WTC11 (cell line): Measurements from ENCODE around the gene RPS6KA4. TPM values are rescaled to one million over a fixed set of nuclear protein-coding genes. Genes with fewer than 3 reads are reported as not detected.
A peak's percentile ranks its signal among the peaks of the same experiment; 100 is the strongest.

Experiments
- ATAC-seq: fragments of 200-7000 bp; cut with Tn5 transposase; 2 replicates; pipeline ENCODE4 v1.10.0; 2021; ENCODE audit warnings: mild to moderate bottlenecking, moderate library complexity
- CTCF ChIA-PET: fragments of 300-600 bp; sonication (Branson Sonifier 250); formaldehyde crosslinking; loops from one replicate; lab custom pipeline; 2021; ENCODE audit warnings: antibody characterized with exemption; lab: Charles Lee
- POLR2A ChIA-PET: fragments of 350-600 bp; sonication (Branson Sonifier 250); formaldehyde crosslinking; loops from one replicate; lab custom pipeline; 2021; ENCODE audit warnings: antibody characterized with exemption; lab: Charles Lee
- DNase-seq: peaks from one replicate; pipeline ENCODE4 v3.0.0; 2021; ENCODE audit warnings: low spot score
- H3K27ac Mint-ChIP-seq: 2 replicates; pipeline ENCODE4 v1.8.0; 2021; ENCODE audit warnings: mixed read lengths
- H3K27me3 Mint-ChIP-seq: 2 replicates; pipeline ENCODE4 v1.8.0; 2021; ENCODE audit warnings: low read depth, mild to moderate bottlenecking, moderate library complexity, mixed read lengths
- H3K36me3 Mint-ChIP-seq: 2 replicates; pipeline ENCODE4 v1.8.0; 2021; ENCODE audit warnings: mixed read lengths
- H3K4me1 Mint-ChIP-seq: 2 replicates; pipeline ENCODE4 v1.8.0; 2022; ENCODE audit warnings: mixed read lengths
- H3K4me3 Mint-ChIP-seq: 2 replicates; pipeline ENCODE4 v1.8.0; 2021; ENCODE audit warnings: mild to moderate bottlenecking, moderate library complexity, mixed read lengths
- H3K9me3 Mint-ChIP-seq: 2 replicates; pipeline ENCODE4 v1.8.0; 2021; ENCODE audit warnings: mixed read lengths
- ARID4B ChIP-seq: sonication (generic); formaldehyde crosslinking; IDR thresholded peaks from 2 replicates; pipeline ENCODE4 v1.8.0; 2023; ENCODE audit warnings: missing genetic modification reagents, mild to moderate bottlenecking, borderline replicate concordance
- E2F1 ChIP-seq: sonication (generic); formaldehyde crosslinking; IDR thresholded peaks from 2 replicates; pipeline ENCODE4 v1.8.0; 2022; ENCODE audit warnings: mild to moderate bottlenecking, missing genetic modification reagents
- EMX1 ChIP-seq: fragments of 250-450 bp; sonication (Bioruptor Pico); IDR thresholded peaks from 2 replicates; pipeline ENCODE4 v1.8.0; 2021; ENCODE audit warnings: mild to moderate bottlenecking
- IRF1 ChIP-seq: sonication (generic); formaldehyde crosslinking; IDR thresholded peaks from 2 replicates; pipeline ENCODE4 v1.8.0; 2023; ENCODE audit warnings: missing genetic modification reagents
- MYBL2 ChIP-seq: sonication (generic); formaldehyde crosslinking; IDR thresholded peaks from 2 replicates; pipeline ENCODE4 v1.8.1; 2023; ENCODE audit warnings: mild to moderate bottlenecking, moderate library complexity, missing genetic modification reagents
- NFE2L1 ChIP-seq: sonication (generic); formaldehyde crosslinking; IDR thresholded peaks from 2 replicates; pipeline ENCODE4 v1.8.1; 2023; ENCODE audit warnings: missing genetic modification reagents
- NR1H2 ChIP-seq: sonication (generic); formaldehyde crosslinking; IDR thresholded peaks from 2 replicates; pipeline ENCODE4 v1.9.0; 2021; ENCODE audit warnings: mild to moderate bottlenecking, moderate library complexity, missing genetic modification reagents
- OVOL2 ChIP-seq: fragments of 250-450 bp; sonication (Bioruptor Pico); IDR thresholded peaks from 2 replicates; pipeline ENCODE4 v1.9.0; 2021; ENCODE audit warnings: mild to moderate bottlenecking, borderline replicate concordance
- PRDM15 ChIP-seq: sonication (generic); formaldehyde crosslinking; IDR thresholded peaks from 2 replicates; pipeline ENCODE4 v1.8.0; 2022; ENCODE audit warnings: missing genetic modification reagents
- PRRX2 ChIP-seq: fragments of 250-450 bp; sonication (Bioruptor Pico); IDR thresholded peaks from 2 replicates; pipeline ENCODE4 v1.8.0; 2021; ENCODE audit warnings: mild to moderate bottlenecking
- RELA ChIP-seq: sonication (generic); formaldehyde crosslinking; IDR thresholded peaks from 2 replicates; pipeline ENCODE4 v1.8.1; 2022; ENCODE audit warnings: missing genetic modification reagents, mild to moderate bottlenecking, borderline replicate concordance
- TCF7 ChIP-seq: sonication (generic); formaldehyde crosslinking; IDR thresholded peaks from 2 replicates; pipeline ENCODE4 v1.8.0; 2022; ENCODE audit warnings: mild to moderate bottlenecking, low read depth, missing genetic modification reagents, moderate library complexity
- USF2 ChIP-seq: sonication (generic); formaldehyde crosslinking; IDR thresholded peaks from 2 replicates; pipeline ENCODE4 v1.8.1; 2023; ENCODE audit warnings: mild to moderate bottlenecking, missing genetic modification reagents, moderate library complexity
- ZNF423 ChIP-seq: fragments of 250-450 bp; sonication (Bioruptor Pico); IDR thresholded peaks from 2 replicates; pipeline ENCODE4 v2.1.2; 2022; ENCODE audit warnings: mild to moderate bottlenecking, moderate library complexity
- ZNF532 ChIP-seq: fragments of 250-450 bp; sonication (Bioruptor Pico); IDR thresholded peaks from 2 replicates; pipeline ENCODE4 v1.9.0; 2021; ENCODE audit warnings: mild to moderate bottlenecking, borderline replicate concordance
- total RNA-seq: library from RNA; stranded (reverse); gene quantifications from 3 replicates; pipeline ENCODE4 v1.2.3, GENCODE V29; 2021

RPS6KA4 gene
- total RNA-seq, 1 experiment from 2014 or later, result 16.8 TPM

- TF ChIP-seq ZNF532 (CRISPR knock-in tag) (no peak), RELA (CRISPR knock-in tag) (no peak), NFE2L1 (no peak), NR1H2 (CRISPR knock-in tag) (no peak)
- TF ChIP-seq, all 79 proteins: peak for 0
Measured at GRCh38 chr11:64403106-64403505, 44.1 kb downstream of the RPS6KA4 start (continued).

- peak; percentile 20; the same call in 1 of the 2 replicates for ATAC-seq
- 0 out of 2 replicates have a peak, but pooled peaks cover 5% of the 10 kb centered on the region for H3K9me3 Mint-ChIP-seq
- H3K4me3 Mint-ChIP-seq, result no peak overlapping the region
- no peak overlapping the region for H3K27ac Mint-ChIP-seq
- CTCF ChIA-PET, result interaction anchor here (0.8 to 4.5 kb wide), 11 partner anchors 10 to 282 kb away, joined by 3 to 31 read pairs (median 4); partner anchors contain the start of gene TRMT112
- no peaks in the 10 kb centered on the region for H3K36me3 Mint-ChIP-seq
- POLR2A ChIA-PET, result interaction anchor here (1.1 kb wide), 1 partner anchor 8 kb away, joined by 3 read pairs; no protein-coding TSS in a partner anchor
- H3K27me3 Mint-ChIP-seq, result peaks cover 36% of the 10 kb centered on the region
- peaks cover 26% of the 10 kb centered on the region for H3K4me1 Mint-ChIP-seq
- TF ChIP-seq ZNF423 (CRISPR knock-in tag) (no peak), IRF1 (no peak), ARID4B (CRISPR knock-in tag) (no peak), OVOL2 (no peak), USF2 (CRISPR knock-in tag) (0 out of 2 replicates have a peak, but pooled peaks have one; percentile 1), E2F1 (CRISPR knock-in tag) (no peak), EMX1 (CRISPR knock-in tag) (no peak), PRDM15 (CRISPR knock-in tag) (0 out of 2 replicates have a peak, but pooled peaks have one; percentile 29), MYBL2 (CRISPR knock-in tag) (no peak), PRRX2 (CRISPR knock-in tag) (no peak), TCF7 (CRISPR knock-in tag) (no peak)
- no peak for DNase-seq
Measured at GRCh38 chr11:64406221-64406946, 47.4 kb downstream of the RPS6KA4 start.
